ENCODE data around the gene GSTM5. TPM values are rescaled to one million over a fixed set of nuclear protein-coding genes. Genes with fewer than 3 reads are reported as not detected.

GSTM5 gene
- total RNA-seq, 1 experiment from 2014 or later = not detected

GRCh38 chr1:109762039-109762585 is 50.1 kb downstream of the GSTM5 start:
- peaks cover 22% of the 10 kb centered on the region for H3K36me3 Mint-ChIP-seq (ENCODE audit: insufficient read depth, unreplicated experiment)
- H3K4me1 Mint-ChIP-seq (ENCODE audit: low read depth, unreplicated experiment) = peaks cover 20% of the 10 kb centered on the region

DNA sequence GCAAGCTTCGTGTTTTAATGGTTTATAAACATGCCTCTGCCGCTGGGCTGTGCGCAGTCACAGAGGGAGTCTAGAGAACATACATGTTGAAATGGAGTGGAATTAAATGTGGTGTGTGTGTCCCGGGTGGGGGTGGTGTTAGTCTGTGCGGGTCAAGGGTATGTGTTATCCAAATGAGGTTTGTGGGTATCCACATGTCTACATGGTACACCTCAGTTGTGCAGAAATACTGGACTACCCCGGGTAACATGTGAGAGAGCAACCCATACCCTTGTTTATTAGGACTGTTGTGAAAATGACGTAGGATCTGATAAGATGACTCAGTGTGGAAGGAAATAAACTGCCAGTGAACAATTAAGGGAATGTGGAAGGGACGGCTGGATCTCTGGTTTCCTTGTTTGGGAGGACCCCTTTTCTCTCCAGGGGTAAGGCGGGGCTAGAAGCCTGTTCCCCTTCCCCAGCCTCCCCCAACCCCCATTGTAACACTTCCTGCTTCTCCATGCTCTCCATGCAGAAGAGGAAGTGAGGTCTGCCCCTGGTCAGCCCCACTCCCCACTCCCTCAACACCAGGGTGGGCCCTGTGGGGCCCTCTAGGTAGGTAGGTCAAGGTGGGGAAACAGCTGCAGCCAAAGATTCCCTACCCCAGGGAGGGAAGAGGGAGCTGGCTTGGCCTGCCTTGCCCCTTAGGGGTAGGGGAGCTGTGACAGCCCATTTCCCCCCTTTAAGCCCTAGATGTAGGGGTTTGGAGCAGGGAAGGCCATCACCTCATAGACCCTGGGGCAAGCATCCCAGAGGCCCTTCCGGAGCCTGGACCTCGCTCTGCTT is 51.0 kb downstream of the GSTM5 start:
- peak overlapping the region; percentile 82 for H3K27ac Mint-ChIP-seq (ENCODE audit: unreplicated experiment)
- intact Hi-C loops (cut with micrococcal nuclease; ENCODE audit: unreplicated experiment) = no loop called here
- H3K4me1 Mint-ChIP-seq (ENCODE audit: low read depth, unreplicated experiment) = peaks cover 20% of the 10 kb centered on the region
- H3K9me3 Mint-ChIP-seq (ENCODE audit: low read depth, unreplicated experiment) = no peaks in the 10 kb centered on the region
- no peaks in the 10 kb centered on the region for H3K27me3 Mint-ChIP-seq (ENCODE audit: unreplicated experiment)
- CTCF ChIA-PET = no interaction called here
- DNase-seq = peak; percentile 40
- BruUV-seq (replicated peaks) = TSS peak; percentile 66
- H3K36me3 Mint-ChIP-seq (ENCODE audit: insufficient read depth, unreplicated experiment) = peaks cover 22% of the 10 kb centered on the region
- TF ChIP-seq, protein P1, sequence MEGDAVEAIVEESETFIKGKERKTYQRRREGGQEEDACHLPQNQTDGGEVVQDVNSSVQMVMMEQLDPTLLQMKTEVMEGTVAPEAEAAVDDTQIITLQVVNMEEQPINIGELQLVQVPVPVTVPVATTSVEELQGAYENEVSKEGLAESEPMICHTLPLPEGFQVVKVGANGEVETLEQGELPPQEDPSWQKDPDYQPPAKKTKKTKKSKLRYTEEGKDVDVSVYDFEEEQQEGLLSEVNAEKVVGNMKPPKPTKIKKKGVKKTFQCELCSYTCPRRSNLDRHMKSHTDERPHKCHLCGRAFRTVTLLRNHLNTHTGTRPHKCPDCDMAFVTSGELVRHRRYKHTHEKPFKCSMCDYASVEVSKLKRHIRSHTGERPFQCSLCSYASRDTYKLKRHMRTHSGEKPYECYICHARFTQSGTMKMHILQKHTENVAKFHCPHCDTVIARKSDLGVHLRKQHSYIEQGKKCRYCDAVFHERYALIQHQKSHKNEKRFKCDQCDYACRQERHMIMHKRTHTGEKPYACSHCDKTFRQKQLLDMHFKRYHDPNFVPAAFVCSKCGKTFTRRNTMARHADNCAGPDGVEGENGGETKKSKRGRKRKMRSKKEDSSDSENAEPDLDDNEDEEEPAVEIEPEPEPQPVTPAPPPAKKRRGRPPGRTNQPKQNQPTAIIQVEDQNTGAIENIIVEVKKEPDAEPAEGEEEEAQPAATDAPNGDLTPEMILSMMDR (IDR thresholded peaks at IDR 0.05; ENCODE audit: unreplicated experiment) = no peak
- H3K4me3 Mint-ChIP-seq (ENCODE audit: low read depth, unreplicated experiment) = peak overlapping the region; percentile 72

More at GRCh38 chr1:109762039-109762585, 50.1 kb downstream of the GSTM5 start:
- CTCF ChIA-PET = no interaction called here
- TF ChIP-seq, protein P1 (IDR thresholded peaks at IDR 0.05; ENCODE audit: unreplicated experiment) = no peak
- H3K9me3 Mint-ChIP-seq (ENCODE audit: low read depth, unreplicated experiment) = no peaks in the 10 kb centered on the region
- H3K4me3 Mint-ChIP-seq (ENCODE audit: low read depth, unreplicated experiment) = peak overlapping the region; percentile 72
- H3K27me3 Mint-ChIP-seq (ENCODE audit: unreplicated experiment) = no peaks in the 10 kb centered on the region
- H3K27ac Mint-ChIP-seq (ENCODE audit: unreplicated experiment) = peak overlapping the region; percentile 82
- no peak for DNase-seq
- intact Hi-C loops (cut with micrococcal nuclease; ENCODE audit: unreplicated experiment) = no loop called here
- no TSS peak for BruUV-seq (replicated peaks)

DNA sequence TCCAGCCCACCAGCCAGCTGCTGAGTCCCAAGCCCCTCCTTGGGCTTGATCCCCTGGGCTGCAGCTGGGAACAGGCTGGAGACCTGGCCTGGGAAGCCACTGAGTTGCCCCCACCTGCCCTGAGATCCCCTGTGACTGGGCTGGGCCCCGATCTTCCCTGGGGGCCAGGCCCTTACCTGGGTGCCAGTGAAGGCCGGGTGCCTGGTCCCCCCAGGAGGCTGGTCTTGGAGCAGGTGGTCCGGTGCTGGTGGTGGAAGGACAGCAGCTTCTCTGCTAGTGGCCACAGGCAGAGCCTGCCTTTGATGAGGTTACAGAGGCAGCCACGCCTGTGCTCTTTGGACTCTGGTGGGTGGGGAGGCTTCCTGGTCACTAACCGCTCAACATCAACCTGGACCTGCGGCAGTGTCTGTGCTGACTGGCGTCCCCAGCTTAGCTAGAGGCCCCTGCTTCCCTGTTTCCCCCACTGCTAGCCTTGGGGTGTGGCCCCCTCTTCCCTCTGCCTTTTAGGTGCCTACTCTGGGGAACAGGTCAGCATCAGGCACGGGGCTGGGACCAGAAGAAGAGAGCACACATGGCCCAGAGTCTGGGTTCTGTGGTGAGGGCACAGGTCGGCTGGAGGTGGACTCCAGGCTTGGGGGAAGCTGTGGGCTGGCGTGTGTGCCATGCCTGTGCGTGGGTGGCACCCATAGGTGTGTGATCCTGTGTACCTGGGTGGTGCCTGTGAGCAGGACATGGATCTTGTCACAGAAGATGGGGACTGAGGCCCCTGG is 51.8 kb downstream of the GSTM5 start, which contains the start of gene EPS8L3:
Gene EPS8L3, minus strand, starts transcription at position 278 of the 770 bp plus-strand sequence. CDS start 2,174 bp downstream, outside the sequence.
- Mint-ChIP-seq H3K36me3 (ENCODE audit: insufficient read depth, unreplicated experiment) (peaks cover 22% of the 10 kb centered on the region), H3K4me3 (ENCODE audit: low read depth, unreplicated experiment) (peak within 1 kb of the TSS; percentile 72), H3K27me3 (ENCODE audit: unreplicated experiment) (no peaks in the 10 kb centered on the region), H3K4me1 (ENCODE audit: low read depth, unreplicated experiment) (peaks cover 20% of the 10 kb centered on the region), H3K27ac (ENCODE audit: unreplicated experiment) (peak within 1 kb of the TSS; percentile 82), H3K9me3 (ENCODE audit: low read depth, unreplicated experiment) (no peaks in the 10 kb centered on the region)
- TF ChIP-seq, protein P1 (IDR thresholded peaks at IDR 0.05; ENCODE audit: unreplicated experiment) = no peak
- BruUV-seq (replicated peaks) = no TSS peak
- intact Hi-C loops (cut with micrococcal nuclease; ENCODE audit: unreplicated experiment) = no loop called here
- peak; percentile 69 for DNase-seq
- CTCF ChIA-PET = no interaction called here

- intact Hi-C loops (cut with micrococcal nuclease; ENCODE audit: unreplicated experiment) = no loop called here
- no peaks in the 10 kb centered on the region for H3K27me3 Mint-ChIP-seq (ENCODE audit: unreplicated experiment)
- DNase-seq = no peak
- no peak overlapping the region for H3K27ac Mint-ChIP-seq (ENCODE audit: unreplicated experiment)
- peaks cover 20% of the 10 kb centered on the region for H3K4me1 Mint-ChIP-seq (ENCODE audit: low read depth, unreplicated experiment)
- CTCF ChIA-PET = no interaction called here
- peak overlapping the region; percentile 72 for H3K4me3 Mint-ChIP-seq (ENCODE audit: low read depth, unreplicated experiment)
- peaks cover 17% of the 10 kb centered on the region for H3K36me3 Mint-ChIP-seq (ENCODE audit: insufficient read depth, unreplicated experiment)
- TF ChIP-seq, protein P1 (IDR thresholded peaks at IDR 0.05; ENCODE audit: unreplicated experiment) = no peak
- H3K9me3 Mint-ChIP-seq (ENCODE audit: low read depth, unreplicated experiment) = no peaks in the 10 kb centered on the region
- no TSS peak for BruUV-seq (replicated peaks)
Measured at GRCh38 chr1:109764561-109765482, 52.8 kb downstream of the GSTM5 start.

Measured in Calu3 (cell line).